Natural killer cell treated with Interleukin-12 subunit alpha and Interleukin-12 subunit beta and Interleukin-15 and Interleukin-18, amount 100 ng/mL, for 72 hours (primary cell): ENCODE measurements around the gene MDFI. TPM values are rescaled to one million over a fixed set of nuclear protein-coding genes. Genes with fewer than 3 reads are reported as not detected.
A peak's percentile ranks its signal among the peaks of the same experiment; 100 is the strongest.

ENCODE experiments used
- ATAC-seq, 2 donors: fragments of 150-1000 bp; cut with Tn5 transposase in 1 of 2; sonication (Bioruptor Pico), chemical (Tn5 transposase) in 1 of 2; 2 replicates each; pipeline ENCODE4 v1.10.0; 2021
- DNase-seq: peaks from one replicate; pipeline ENCODE4 v3.0.0; 2022; ENCODE audit warnings: low spot score
- H3K27ac Mint-ChIP-seq, 2 donors: 1 replicate in 1 of 2; 2 replicates in 1 of 2; pipeline ENCODE4 v1.8.0; 2022; ENCODE audit warnings: mixed read lengths in 2 of 2, mild to moderate bottlenecking in 1 of 2, moderate library complexity in 1 of 2
- H3K27me3 Mint-ChIP-seq, 2 donors: 1 replicate in 1 of 2; 2 replicates in 1 of 2; pipeline ENCODE4 v1.8.0; 2022; ENCODE audit warnings: mixed read lengths in 2 of 2
- H3K36me3 Mint-ChIP-seq: one replicate; pipeline ENCODE4 v1.8.0; 2022; ENCODE audit warnings: mixed read lengths
- H3K4me1 Mint-ChIP-seq, 2 donors: 1 replicate in 1 of 2; 2 replicates in 1 of 2; pipeline ENCODE4 v1.8.0; 2022; ENCODE audit warnings: low read depth in 2 of 2, mixed read lengths in 2 of 2, mild to moderate bottlenecking in 1 of 2
- H3K4me3 Mint-ChIP-seq: one replicate; pipeline ENCODE4 v1.8.0; 2022; ENCODE audit warnings: mixed read lengths
- H3K9me3 Mint-ChIP-seq: 2 replicates; pipeline ENCODE4 v1.8.0; 2022; ENCODE audit warnings: mixed read lengths
- total RNA-seq, 2 donors: library from RNA; stranded (reverse); gene quantifications; one replicate each; pipeline ENCODE4 v1.2.3, GENCODE V29; 2022

Gene MDFI
- total RNA-seq, 2 donors from 2014 or later: not detected

DNA sequence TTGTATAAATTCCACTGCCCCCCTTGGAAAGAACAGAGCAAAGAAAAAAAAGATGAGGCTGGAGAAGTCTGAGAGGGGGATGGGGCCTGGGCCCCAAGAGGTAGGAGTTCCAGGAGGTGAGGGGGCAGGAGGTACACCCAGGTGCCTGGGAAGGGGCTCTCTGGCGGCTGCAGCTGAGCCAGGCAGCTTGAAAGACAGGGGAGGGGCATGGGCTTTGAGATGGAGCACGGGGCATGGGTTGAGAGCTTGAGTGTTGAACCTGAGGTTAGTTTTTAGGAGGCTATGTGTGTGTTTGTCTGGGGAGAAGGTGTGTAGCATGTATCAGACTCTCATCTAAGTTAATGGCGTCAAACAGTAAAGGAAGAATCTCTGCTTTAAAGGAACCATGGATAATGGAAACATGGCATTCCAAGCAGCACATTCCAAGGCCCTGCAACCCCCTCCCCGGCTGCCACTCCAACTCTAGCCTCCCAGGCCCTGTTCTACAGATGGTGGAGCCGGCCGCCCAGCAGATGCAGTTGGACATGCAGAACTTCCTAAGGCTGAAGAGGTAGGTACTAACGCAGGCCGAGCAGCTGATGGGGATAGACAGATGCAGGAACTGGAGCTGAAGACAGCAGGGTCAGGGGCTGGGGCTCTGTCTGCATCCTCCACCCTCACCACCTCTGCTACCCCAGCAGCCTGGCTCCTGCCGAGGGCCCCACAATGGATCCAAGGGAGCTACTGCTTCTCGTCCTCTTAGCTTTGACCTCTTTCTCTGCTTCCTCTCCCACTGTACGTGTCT, 42.1 kb downstream of the MDFI start:
- Mint-ChIP-seq H3K4me1 (peaks cover 7 to 15% of the 10 kb centered on the region in 2 donors), H3K9me3 (no peaks in the 10 kb centered on the region), H3K27ac (no peak overlapping the region), H3K36me3 (no peaks in the 10 kb centered on the region), H3K4me3 (no peak overlapping the region), H3K27me3 (peaks cover 0 to 15% of the 10 kb centered on the region in 2 donors)
- DNase-seq: no peak
- no peak for ATAC-seq

DNA sequence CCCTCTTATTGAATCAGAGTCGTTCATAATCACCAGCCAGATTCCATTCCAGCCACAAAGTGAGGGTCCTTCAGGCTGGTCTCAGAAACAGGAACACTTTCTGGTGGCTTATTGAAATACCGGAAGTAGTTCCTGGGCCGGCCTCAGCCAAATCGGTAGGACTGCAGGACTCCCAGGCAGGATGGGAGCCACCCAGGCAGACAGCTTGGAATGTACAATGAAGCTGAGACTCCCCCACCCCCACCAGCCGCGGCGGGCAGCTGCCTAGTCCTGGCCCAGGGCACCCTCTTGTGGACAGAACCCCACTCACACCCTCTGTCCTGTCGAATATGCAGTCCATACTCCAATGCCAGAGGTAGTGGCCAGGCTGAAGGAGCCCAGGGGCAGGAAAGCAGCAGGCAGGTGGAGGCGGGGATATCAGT, 43.8 kb downstream of the MDFI start:
- Mint-ChIP-seq H3K36me3 (no peaks in the 10 kb centered on the region), H3K9me3 (no peaks in the 10 kb centered on the region), H3K4me1 (peaks cover 7 to 13% of the 10 kb centered on the region in 2 donors), H3K4me3 (peak overlapping the region; percentile 56), H3K27ac (no peak overlapping the region), H3K27me3 (peaks cover 0 to 1% of the 10 kb centered on the region in 2 donors)
- DNase-seq: no peak
- ATAC-seq: peak; percentile 79 to 84

DNA sequence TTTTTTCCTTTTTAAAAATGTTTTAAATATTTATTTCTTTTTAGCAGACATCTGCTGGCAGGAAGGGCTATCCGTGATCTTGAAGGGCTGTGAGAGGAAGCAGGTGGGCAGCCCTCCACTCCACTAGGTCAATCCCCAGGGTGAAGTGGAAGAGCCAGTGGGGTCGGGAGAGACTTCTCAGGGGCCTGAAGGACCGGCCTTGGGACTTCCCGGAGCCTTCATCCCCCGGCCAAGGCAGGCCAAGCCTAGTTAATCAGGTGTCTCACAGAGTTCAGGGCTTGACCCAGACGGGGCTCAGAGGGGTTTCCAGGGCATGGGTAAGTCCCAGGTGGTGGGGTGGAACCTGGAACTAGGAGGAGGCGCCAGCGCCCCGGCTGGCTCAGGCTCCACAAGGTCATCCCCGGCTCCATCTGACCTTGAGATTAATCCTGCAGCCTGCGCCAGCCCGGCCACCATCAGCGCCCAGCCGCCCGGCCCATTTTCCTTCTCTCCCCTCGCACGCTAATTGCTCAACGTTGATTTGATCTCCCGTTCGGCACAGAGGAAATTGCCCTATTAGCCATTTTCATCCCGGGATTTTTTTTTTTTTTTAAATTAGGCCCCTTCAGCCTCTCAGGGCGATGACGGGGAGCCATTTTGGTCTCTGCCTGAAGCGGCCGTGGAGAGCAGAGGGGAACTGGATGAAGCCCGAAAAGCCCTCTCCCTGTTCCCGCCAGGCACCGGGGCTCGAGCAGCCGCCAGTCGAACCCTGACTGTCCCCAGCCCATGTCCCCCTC, 44.4 kb downstream of the MDFI start:
- Mint-ChIP-seq H3K27me3 (no peaks in the 10 kb centered on the region), H3K27ac (peak overlapping the region in 1 of 2 donors; percentile 70), H3K9me3 (no peaks in the 10 kb centered on the region), H3K4me3 (peak overlapping the region; percentile 65), H3K4me1 (peaks cover 7 to 12% of the 10 kb centered on the region in 2 donors), H3K36me3 (no peaks in the 10 kb centered on the region)
- DNase-seq (no peak), ATAC-seq (no peak)

DNA sequence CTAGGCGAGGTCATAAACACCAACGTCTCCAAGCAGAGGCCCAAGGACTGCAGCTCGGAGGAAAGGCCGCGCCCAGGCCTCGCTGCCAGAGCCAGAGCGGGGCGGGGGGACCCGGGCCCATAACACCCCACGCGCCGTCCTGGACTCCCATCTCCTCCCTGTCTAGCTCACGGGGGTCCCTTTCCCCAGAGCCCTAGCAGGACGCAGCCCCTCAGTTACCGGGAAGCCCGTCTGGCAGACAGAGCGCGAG, 44.9 kb downstream of the MDFI start:
- ATAC-seq (peak; percentile 1 to 4), DNase-seq (no peak)
- H3K36me3 Mint-ChIP-seq: no peaks in the 10 kb centered on the region
- peaks cover 9 to 13% of the 10 kb centered on the region in 2 donors for H3K4me1 Mint-ChIP-seq
- no peaks in the 10 kb centered on the region for H3K9me3 Mint-ChIP-seq
- H3K27me3 Mint-ChIP-seq: no peaks in the 10 kb centered on the region
- peak overlapping the region; percentile 66 to 70 for H3K27ac Mint-ChIP-seq
- peak overlapping the region; percentile 65 for H3K4me3 Mint-ChIP-seq

DNA sequence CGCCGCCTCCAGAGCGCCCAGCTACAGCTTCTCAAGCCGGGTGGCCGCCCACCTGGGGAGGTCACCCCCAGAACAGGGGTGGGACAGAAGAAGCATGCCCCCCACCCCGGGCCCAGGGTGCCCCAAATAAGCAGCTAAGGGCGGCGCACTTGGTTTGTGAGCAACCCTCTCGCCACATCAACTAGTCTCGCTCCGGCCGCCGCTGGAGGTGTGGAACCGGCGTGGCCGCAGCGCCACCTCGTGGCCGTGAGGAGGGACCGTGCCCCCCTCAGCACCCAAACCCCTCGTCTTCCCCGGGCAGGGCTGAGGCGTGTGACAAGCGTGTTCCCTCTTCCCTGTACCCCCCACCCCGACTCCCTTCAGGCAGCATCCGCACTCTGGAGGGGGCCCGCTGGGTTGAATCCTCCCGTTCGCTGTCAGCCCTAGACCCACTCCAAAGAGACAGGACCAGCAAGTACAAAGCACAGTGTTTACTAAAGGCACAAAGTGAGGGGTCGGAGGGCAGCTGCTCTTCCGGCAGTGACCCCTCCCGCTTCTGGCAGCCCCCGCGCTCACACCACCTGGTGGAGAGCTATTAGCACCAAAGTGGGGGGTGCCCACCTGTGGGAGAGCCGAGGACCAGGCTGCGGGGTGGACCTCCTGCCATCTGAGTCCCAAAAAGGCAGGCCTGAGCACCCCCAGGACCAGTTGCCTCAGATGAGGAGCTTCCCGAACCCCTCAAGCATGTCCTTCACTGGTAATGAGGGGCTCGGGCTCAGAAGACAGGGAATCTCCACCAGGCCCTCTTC, 45.4 kb downstream of the MDFI start:
- Mint-ChIP-seq H3K27me3 (no peaks in the 10 kb centered on the region), H3K4me3 (peak overlapping the region; percentile 65), H3K9me3 (no peaks in the 10 kb centered on the region), H3K4me1 (peaks cover 12 to 15% of the 10 kb centered on the region in 2 donors), H3K36me3 (no peaks in the 10 kb centered on the region), H3K27ac (peak overlapping the region; percentile 66 to 70)
- DNase-seq: peak; percentile 83
- peak; percentile 88 to 89 for ATAC-seq

DNA sequence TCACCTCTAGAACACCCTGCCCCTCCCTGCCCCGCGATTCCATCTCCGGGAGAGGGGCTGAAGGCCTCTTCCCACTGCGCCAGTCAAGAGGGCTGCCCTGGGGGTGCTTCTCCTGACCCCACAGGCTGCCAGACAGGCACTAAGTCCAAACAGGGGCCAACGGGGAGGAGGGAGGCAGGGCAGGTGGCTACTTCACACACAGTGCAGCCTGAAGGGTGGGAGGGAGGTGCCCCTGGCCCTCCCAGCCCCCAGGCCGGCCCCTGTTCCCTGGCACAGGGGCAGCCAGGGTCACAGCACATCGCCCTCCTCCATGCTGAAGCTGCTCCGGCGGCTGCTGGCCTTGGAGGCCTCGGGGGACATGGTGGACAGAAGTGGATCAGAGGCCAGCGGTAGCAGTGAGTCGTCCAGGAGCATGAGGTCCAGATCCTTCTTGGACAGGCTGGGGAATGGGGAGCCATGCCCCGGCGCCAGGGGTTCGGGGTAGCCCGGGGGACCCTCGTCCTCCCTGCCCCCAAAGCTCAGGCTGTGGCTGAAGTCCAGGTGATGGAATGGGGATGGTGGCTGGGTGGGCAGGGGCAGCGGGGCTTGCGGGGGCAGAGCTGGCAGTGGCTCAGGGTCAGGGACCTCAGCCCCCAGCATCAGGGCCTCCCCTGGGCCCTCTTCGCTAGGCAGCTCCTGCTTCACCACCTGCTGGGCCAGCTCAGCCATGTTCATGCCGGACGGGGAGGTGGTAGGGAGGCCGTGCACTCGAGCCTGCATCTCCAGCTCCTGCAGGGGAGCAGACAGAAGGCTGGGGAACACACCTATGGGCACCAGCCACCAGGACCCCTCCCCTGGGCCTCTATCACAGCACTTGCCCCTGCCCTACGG, 46.3 kb downstream of the MDFI start:
- Mint-ChIP-seq H3K27ac (no peak overlapping the region), H3K4me3 (no peak overlapping the region), H3K27me3 (no peaks in the 10 kb centered on the region), H3K9me3 (no peaks in the 10 kb centered on the region), H3K4me1 (peaks cover 18 to 20% of the 10 kb centered on the region in 2 donors), H3K36me3 (no peaks in the 10 kb centered on the region)
- ATAC-seq (no peak), DNase-seq (no peak)

DNA sequence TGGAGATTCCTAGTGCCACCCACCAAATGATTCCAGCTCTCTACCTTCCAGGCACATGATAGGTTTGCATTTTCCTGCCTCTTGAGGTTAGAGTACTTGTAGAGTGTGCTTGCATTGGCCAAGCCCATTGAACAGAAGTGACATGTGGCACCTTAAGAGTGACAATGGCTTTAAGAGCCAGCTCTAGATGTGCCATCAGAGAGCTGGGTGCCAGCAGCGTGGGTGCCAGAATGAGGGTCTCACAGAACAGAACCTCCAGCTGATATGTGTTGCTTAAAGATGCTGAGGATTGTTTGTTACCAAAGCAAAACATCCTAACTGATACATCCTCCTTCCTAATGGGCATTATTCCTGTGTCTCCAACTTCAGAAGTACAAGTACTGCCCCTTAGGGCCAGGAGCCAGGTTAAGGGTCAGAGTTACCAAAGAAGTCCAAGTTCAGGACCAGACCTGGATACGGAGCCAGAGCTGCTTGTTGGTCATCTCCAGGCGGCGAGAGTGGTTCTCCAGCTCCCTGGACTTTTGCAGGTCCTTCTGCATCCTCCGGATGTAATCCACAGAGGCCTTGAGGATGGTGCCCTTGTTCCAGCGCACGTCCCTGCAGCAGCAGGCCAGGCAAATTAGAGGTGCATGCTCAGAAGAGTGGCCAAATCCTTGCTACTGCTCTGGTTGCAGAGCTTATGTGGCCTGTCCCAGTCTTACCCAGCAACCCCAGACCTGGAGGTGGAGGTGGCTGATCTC, 47.5 kb downstream of the MDFI start:
- no peak overlapping the region for H3K4me3 Mint-ChIP-seq
- no peaks in the 10 kb centered on the region for H3K27me3 Mint-ChIP-seq
- no peak overlapping the region for H3K27ac Mint-ChIP-seq
- no peaks in the 10 kb centered on the region for H3K36me3 Mint-ChIP-seq
- ATAC-seq: no peak
- DNase-seq: no peak
- H3K9me3 Mint-ChIP-seq: no peaks in the 10 kb centered on the region
- peaks cover 19 to 28% of the 10 kb centered on the region in 2 donors for H3K4me1 Mint-ChIP-seq

DNA sequence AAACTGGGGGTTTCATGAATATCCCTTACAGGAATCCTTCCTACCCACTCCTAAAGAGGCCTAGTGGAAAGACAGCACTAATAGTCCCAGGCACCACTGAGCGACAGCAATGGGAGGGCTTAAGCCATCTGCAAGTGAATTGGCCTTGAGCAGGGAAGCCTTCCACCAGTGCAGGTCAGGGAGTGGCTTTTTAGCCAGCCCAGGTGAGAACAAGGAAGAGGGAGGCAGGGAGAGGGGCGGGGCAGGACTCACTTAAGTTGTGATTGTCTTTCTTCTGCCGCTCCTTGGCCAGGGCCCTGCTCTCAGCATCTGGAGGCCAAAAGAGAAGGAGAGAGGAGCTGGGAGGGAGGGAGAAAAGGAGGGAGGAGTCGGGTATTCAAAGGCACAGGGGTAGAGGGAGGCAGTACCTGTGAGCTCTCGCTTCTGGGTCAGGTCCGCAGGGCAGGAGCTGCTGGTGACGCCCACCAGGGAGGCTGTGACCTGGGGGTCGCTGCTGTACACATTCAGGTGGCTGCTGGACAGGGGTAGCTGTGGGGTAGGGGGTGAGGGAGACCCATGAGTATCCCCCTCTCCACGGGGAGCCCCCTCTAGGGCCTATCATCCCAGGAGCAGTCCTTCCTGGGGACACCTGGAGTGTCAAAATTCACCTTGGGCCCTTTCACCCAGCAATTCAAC, 49.4 kb downstream of the MDFI start:
- DNase-seq (no peak), ATAC-seq (no peak)
- peaks cover 27 to 31% of the 10 kb centered on the region in 2 donors for H3K4me1 Mint-ChIP-seq
- H3K36me3 Mint-ChIP-seq: no peaks in the 10 kb centered on the region
- no peaks in the 10 kb centered on the region for H3K27me3 Mint-ChIP-seq
- peak overlapping the region; percentile 42 to 82 for H3K27ac Mint-ChIP-seq
- no peak overlapping the region for H3K4me3 Mint-ChIP-seq
- H3K9me3 Mint-ChIP-seq: no peaks in the 10 kb centered on the region

DNA sequence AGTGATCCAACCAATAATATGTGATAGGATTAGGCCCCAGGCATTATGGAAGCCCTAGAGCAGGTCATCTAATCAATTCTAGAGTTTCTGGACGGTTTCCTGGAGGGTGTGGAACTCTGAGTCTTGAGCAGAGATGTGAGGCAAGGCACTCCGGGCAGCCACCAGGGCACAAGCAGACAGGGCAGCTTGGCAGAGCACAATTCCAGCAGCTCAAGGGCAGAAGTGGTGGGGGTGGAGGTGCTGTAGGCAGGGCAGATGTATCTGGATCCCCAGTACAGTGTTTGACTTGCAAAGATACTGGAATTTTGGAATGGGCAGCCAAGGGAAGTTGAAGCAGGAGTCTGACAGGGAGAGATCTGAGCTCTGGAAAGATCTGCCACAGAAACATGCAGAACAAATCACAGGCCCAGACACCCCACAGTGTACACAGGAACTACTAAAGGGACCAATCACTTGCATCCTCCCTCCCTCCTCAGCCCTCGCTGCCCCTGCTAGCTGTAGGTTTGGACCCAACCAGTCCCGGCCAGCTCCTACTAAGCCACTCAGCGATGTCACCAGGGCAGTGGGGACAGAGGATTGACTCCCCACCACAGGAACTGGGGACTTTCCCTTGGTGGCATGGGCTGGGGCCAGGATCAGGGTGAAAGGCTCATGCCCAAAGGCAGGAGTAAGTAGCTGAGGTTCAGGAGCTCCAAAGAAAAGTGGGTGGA, 50.1 kb downstream of the MDFI start:
- peak overlapping the region; percentile 42 to 82 for H3K27ac Mint-ChIP-seq
- ATAC-seq: peak in 1 of 2 donors; percentile 43

DNA sequence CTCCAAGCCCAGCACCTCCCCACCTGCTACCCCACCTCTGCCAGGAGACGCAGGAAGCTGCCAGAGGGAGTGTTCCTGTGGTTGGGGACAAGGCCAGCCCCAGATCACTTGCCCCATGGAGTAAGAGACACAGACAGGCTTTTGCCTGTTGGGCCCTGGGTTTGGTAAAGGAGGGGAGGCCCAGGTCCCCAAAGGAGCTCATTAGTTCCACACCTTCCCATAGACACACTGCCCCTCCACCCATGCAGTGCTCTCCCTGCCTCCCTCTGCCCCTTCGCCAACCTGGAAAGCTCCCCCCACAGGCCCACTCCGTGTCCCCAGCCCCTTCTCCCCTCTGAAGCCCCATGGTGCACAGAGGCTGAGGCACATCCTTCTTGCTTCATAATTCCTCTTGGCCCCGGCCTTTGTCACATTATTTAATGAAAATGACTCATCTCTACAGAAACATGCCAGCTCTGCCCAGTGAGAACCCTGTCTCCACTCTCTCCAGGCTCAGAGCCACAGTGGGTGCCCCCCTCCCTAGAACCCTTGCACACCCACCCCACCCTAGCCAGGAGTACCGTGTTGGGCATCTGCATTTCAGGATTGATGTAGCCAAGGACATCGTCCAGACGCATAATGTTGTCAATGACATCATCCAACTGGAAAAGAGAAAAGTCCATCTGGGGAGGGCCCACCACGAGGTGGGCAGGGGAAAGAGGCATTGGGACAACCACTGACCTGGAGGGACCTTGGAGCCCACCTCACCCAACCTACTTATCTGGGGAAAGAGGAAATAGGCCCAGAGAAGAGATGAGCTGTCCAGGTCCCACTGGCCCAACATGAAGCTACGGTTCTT, 51.1 kb downstream of the MDFI start:
- H3K4me1 Mint-ChIP-seq: peaks cover 20 to 24% of the 10 kb centered on the region in 2 donors
- H3K9me3 Mint-ChIP-seq: no peaks in the 10 kb centered on the region
- no peak for DNase-seq
- H3K36me3 Mint-ChIP-seq: no peaks in the 10 kb centered on the region
- peak overlapping the region; percentile 48 for H3K4me3 Mint-ChIP-seq
- H3K27me3 Mint-ChIP-seq: no peaks in the 10 kb centered on the region
- ATAC-seq: peak; percentile 44 to 64
- H3K27ac Mint-ChIP-seq: peak overlapping the region; percentile 64 to 82

More for the DNA sequence above, 50.1 kb downstream of the MDFI start:
- Mint-ChIP-seq H3K4me1 (peaks cover 25 to 30% of the 10 kb centered on the region in 2 donors), H3K9me3 (no peaks in the 10 kb centered on the region), H3K4me3 (no peak overlapping the region), H3K36me3 (no peaks in the 10 kb centered on the region), H3K27me3 (no peaks in the 10 kb centered on the region)
- no peak for DNase-seq
